Activated T-helper 9 cell treated with anti-CD3 and anti-CD28 coated beads, Interleukin-2, amount 50 U/mL, for 16 hours (primary cell): ENCODE results near the gene LRRC4C.

Experiments
- DNase-seq: peaks from one replicate; pipeline ENCODE4 v3.0.0-alpha.2; 2020; ENCODE audit warnings: low read depth

The LRRC4C gene

GRCh38 chr11:40370821-40371616 lies 1088.4 kb downstream of the LRRC4C start:
- no peak for DNase-seq

- no peak for DNase-seq
Observed at GRCh38 chr11:40360206-40360798, 1099.2 kb downstream of the LRRC4C start.

- DNase-seq, result no peak
Observed at GRCh38 chr11:40354121-40354520, 1105.3 kb downstream of the LRRC4C start.

- DNase-seq, result no peak
Observed at GRCh38 chr11:40340911-40341310, 1118.5 kb downstream of the LRRC4C start.

- no peak for DNase-seq
Observed at GRCh38 chr11:40338739-40339138, 1120.7 kb downstream of the LRRC4C start.

- DNase-seq, result no peak
Observed at GRCh38 chr11:40338062-40338461, 1121.4 kb downstream of the LRRC4C start.

- no peak for DNase-seq
Observed at GRCh38 chr11:40337118-40337517, 1122.3 kb downstream of the LRRC4C start.

GRCh38 chr11:40328890-40329614 lies 1130.4 kb downstream of the LRRC4C start:
- DNase-seq, result no peak

- no peak for DNase-seq
Observed at GRCh38 chr11:40323241-40323640, 1136.2 kb downstream of the LRRC4C start.

GRCh38 chr11:40321537-40321936 lies 1137.9 kb downstream of the LRRC4C start:
- DNase-seq, result no peak

GRCh38 chr11:40316171-40316570 lies 1143.3 kb downstream of the LRRC4C start:
- no peak for DNase-seq

- DNase-seq, result no peak
Observed at GRCh38 chr11:40315122-40315521, 1144.3 kb downstream of the LRRC4C start.

- DNase-seq, result no peak
Observed at GRCh38 chr11:40314327-40314726, 1145.1 kb downstream of the LRRC4C start.

GRCh38 chr11:40306938-40307548 lies 1152.4 kb downstream of the LRRC4C start:
- no peak for DNase-seq

GRCh38 chr11:40302669-40303068 lies 1156.8 kb downstream of the LRRC4C start:
- no peak for DNase-seq

- no peak for DNase-seq
Observed at GRCh38 chr11:40295466-40295865, 1164.0 kb downstream of the LRRC4C start.

- no peak for DNase-seq
Observed at GRCh38 chr11:40294741-40295140, 1164.7 kb downstream of the LRRC4C start.

- no peak for DNase-seq
Observed at GRCh38 chr11:40294349-40294735, 1165.1 kb downstream of the LRRC4C start.

GRCh38 chr11:40293655-40294348 lies 1165.7 kb downstream of the LRRC4C start:
- no peak for DNase-seq

GRCh38 chr11:40292721-40293508 lies 1166.5 kb downstream of the LRRC4C start:
- no peak for DNase-seq

GRCh38 chr11:40291741-40292140 lies 1167.7 kb downstream of the LRRC4C start:
- no peak for DNase-seq
